GM13977 (cell line): ENCODE results near the gene KIAA1671.

Source experiments
- DNase-seq: peaks from one replicate; pipeline ENCODE4 v3.0.0; 2012; ENCODE audit warnings: low spot score
- CTCF ChIP-seq: IDR thresholded peaks from 2 replicates; pipeline ENCODE4 v1.5.1; 2012; ENCODE audit warnings: mild to moderate bottlenecking, control low read depth; ENCODE audit not compliant: insufficient read depth; ENCODE audit errors: extremely low read depth, missing control alignments
- in situ Hi-C: fragments of 300-500 bp; cut with MboI; formaldehyde crosslinking; loops from one replicate; pipeline ENCODE4 v1.12.0; 2022; ENCODE audit warnings: low sequenced_read_pairs, low pct_unique_long_range_greater_than_20kb, mixed read lengths, inconsistent platforms; ENCODE audit not compliant: unreplicated experiment

The KIAA1671 gene

GRCh38 chr22:24994070-24994763 is 41.7 kb downstream of the KIAA1671 start:
- no peak for TF ChIP-seq CTCF
- no peak for DNase-seq
- in situ Hi-C loops = no loop called here

GRCh38 chr22:24995649-24996180 is 43.2 kb downstream of the KIAA1671 start:
- in situ Hi-C loops = no loop called here
- TF ChIP-seq CTCF = no peak
- no peak for DNase-seq

GRCh38 chr22:24996420-24996952 is 44.0 kb downstream of the KIAA1671 start:
- no peak for DNase-seq
- TF ChIP-seq CTCF = no peak
- in situ Hi-C loops = no loop called here

GRCh38 chr22:24997023-24997422 is 44.5 kb downstream of the KIAA1671 start:
- in situ Hi-C loops = no loop called here
- no peak for TF ChIP-seq CTCF
- DNase-seq = no peak

- in situ Hi-C loops = no loop called here
- TF ChIP-seq CTCF = no peak
- DNase-seq = no peak
Observed at GRCh38 chr22:25000686-25001085, 48.2 kb downstream of the KIAA1671 start.

GRCh38 chr22:25002241-25002985 is 49.9 kb downstream of the KIAA1671 start:
- in situ Hi-C loops = no loop called here
- no peak for DNase-seq
- TF ChIP-seq CTCF = no peak
